Tibial artery (tissue), 4 donors: Measurements from ENCODE around the gene ADCY9.
"Not testable (repeated sequence)": the region's sequence is repeated elsewhere in the genome, so short reads cannot be mapped to it uniquely, and the experiment has no call there.

Experiments used
- DNase-seq, 2 donors: peaks; one replicate each; pipeline ENCODE4 v3.0.0-alpha.2; 2019
- H3K27ac ChIP-seq, 2 donors: fragments of 200-600 bp; sonication (generic) in 1 of 2; 1 replicate in 1 of 2; 2 replicates in 1 of 2; pipeline ENCODE4 v1.5.1; 2018 to 2019; ENCODE audit warnings: mild to moderate bottlenecking in 1 of 2
- H3K27me3 ChIP-seq, 2 donors: fragments of 200-600 bp; sonication (generic) in 1 of 2; one replicate each; pipeline versions ENCODE4 v1.5.1 to v1.6.0; 2016 to 2019
- H3K36me3 ChIP-seq, 3 donors: fragments of 200-600 bp; sonication (generic) in 2 of 3; one replicate each; pipeline ENCODE4 v1.5.1; 2016 to 2019; ENCODE audit warnings: mild to moderate bottlenecking in 2 of 3
- H3K4me1 ChIP-seq, 4 donors: fragments of 200-600 bp; sonication (generic) in 2 of 4; 1 replicate in 3 of 4; 2 replicates in 1 of 4; pipeline ENCODE4 v1.5.1; 2016 to 2019
- H3K4me3 ChIP-seq, 2 donors: fragments of 200-600 bp; sonication (generic) in 1 of 2; 1 replicate in 1 of 2; 2 replicates in 1 of 2; pipeline ENCODE4 v1.5.1; 2018 to 2019; ENCODE audit warnings: mild to moderate bottlenecking in 2 of 2
- H3K9me3 ChIP-seq, 3 donors: fragments of 200-600 bp; sonication (generic) in 1 of 3; one replicate each; pipeline ENCODE4 v1.5.1; 2016 to 2019
- intact Hi-C: fragments of 100-400 bp; cut with DNase I; formaldehyde crosslinking; loops from one replicate; pipeline ENCODE4 v1.15.0; 2023; ENCODE audit warnings: low total_unique reads
- TF ChIP-seq, protein P1 (sequence below), 2 experiments: fragments of 200-600 bp in 1 of 2; fragments of 450-650 bp in 1 of 2; IDR thresholded peaks; one replicate each; pipeline ENCODE4 v1.5.1; 2017 to 2019; ENCODE audit warnings: antibody characterized with exemption in 2 of 2, mild to moderate bottlenecking in 1 of 2, moderate library complexity in 1 of 2

The ADCY9 gene

DNA sequence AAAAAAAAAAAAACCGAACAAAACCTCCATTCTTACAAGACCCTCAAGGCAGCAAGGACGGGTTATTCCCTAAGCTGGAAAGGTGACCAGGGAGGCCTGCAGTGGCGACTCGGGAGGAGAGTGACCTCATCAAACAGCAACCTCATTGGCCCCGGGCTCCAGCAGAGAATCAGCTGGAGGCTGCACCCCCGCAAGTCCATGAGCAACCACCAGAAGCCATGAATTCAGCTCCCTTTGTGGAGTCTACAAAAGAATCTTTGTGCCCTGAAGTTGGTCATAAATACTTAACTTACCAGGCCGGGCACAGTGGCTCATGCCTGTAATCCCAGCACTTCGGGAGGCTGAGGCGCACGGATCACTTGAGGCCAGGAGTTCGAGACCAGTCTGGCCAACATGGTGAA is 154.8 kb downstream of the ADCY9 start:
- peaks cover 9 to 27% (median 17%) of the 10 kb centered on the region in 3 donors for H3K36me3 ChIP-seq
- peak overlapping the region; percentile 63 to 73 for H3K27ac ChIP-seq
- H3K9me3 ChIP-seq, result no peaks in the 10 kb centered on the region
- H3K4me1 ChIP-seq, result peaks cover 0 to 33% (median 9%) of the 10 kb centered on the region in 4 donors
- H3K27me3 ChIP-seq, result no peaks in the 10 kb centered on the region
- TF ChIP-seq, protein P1, sequence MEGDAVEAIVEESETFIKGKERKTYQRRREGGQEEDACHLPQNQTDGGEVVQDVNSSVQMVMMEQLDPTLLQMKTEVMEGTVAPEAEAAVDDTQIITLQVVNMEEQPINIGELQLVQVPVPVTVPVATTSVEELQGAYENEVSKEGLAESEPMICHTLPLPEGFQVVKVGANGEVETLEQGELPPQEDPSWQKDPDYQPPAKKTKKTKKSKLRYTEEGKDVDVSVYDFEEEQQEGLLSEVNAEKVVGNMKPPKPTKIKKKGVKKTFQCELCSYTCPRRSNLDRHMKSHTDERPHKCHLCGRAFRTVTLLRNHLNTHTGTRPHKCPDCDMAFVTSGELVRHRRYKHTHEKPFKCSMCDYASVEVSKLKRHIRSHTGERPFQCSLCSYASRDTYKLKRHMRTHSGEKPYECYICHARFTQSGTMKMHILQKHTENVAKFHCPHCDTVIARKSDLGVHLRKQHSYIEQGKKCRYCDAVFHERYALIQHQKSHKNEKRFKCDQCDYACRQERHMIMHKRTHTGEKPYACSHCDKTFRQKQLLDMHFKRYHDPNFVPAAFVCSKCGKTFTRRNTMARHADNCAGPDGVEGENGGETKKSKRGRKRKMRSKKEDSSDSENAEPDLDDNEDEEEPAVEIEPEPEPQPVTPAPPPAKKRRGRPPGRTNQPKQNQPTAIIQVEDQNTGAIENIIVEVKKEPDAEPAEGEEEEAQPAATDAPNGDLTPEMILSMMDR (IDR thresholded peaks at IDR 0.05), result no peak
- peak overlapping the region; percentile 51 to 57 for H3K4me3 ChIP-seq
- intact Hi-C loops, result no loop called here
- DNase-seq, result no peak

DNA sequence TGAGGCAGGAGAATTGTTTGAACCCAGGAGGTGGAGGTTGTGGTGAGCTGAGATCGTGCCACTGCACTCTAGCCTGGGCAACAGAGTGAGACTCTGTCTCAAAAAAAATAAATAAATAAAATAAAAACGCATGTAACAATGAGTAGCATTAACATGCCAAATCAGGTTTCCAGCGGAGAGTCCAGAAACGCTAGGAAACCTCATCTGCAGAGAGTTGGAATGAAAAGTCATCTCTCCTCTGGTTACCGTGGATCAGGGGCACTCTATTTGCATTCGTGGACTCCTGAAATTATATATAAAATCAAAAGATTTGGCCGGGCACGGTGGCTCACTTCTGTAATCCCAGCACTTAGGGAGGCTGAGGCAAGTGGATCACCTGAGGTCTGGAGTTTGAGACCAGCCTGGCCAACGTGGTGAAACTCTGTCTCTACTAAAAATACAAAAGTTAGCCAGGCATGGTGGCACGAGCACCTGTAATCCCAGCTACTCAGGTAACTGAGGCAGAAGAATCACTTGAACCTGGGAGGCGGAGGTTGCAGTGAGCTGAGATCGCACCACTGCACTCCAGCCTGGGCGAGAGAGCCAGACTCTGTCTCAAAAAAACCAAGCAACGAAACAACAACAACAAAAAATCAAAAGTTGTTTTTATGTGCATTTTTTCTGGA is 156.2 kb downstream of the ADCY9 start:
- peak overlapping the region; percentile 51 to 57 for H3K4me3 ChIP-seq
- DNase-seq, result not testable (repeated sequence)

DNA sequence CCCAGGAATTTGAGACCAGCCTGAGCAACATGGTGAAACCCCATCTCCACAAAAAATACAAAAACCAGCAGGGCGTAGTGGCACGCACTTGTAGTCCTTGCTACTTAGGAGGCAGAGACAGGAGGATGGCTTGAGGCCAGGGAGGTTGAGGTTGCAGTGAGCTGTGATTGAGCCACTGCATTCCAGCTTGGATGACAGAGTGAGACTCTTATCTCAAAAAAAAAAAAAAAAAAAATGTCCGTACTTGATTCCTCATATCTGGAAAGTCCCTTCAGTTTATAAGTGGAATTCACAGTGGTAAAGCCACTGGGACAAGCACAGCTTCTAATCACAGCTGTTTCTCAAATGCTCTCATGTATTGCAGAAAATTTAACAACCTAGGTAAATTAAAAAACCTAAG is 157.1 kb downstream of the ADCY9 start:
- no peak for DNase-seq
- Histone ChIP-seq H3K4me3 (no peak overlapping the region), H3K27ac (peak overlapping the region in 1 of 2 donors; percentile 9), H3K27me3 (no peaks in the 10 kb centered on the region), H3K9me3 (no peaks in the 10 kb centered on the region), H3K36me3 (peaks cover 0 to 4% (median 0%) of the 10 kb centered on the region in 3 donors), H3K4me1 (peaks cover 0 to 28% (median 9%) of the 10 kb centered on the region in 4 donors)
- TF ChIP-seq, protein P1 (IDR thresholded peaks at IDR 0.05), result no peak
- intact Hi-C loops, result no loop called here

More for the DNA sequence above, 156.2 kb downstream of the ADCY9 start:
- Histone ChIP-seq H3K27ac (peak overlapping the region; percentile 63 to 73), H3K36me3 (peaks cover 0 to 13% (median 3%) of the 10 kb centered on the region in 3 donors), H3K4me1 (peaks cover 0 to 33% (median 9%) of the 10 kb centered on the region in 4 donors)
- H3K9me3 ChIP-seq, intact Hi-C loops, H3K27me3 ChIP-seq: not testable (repeated sequence)

GRCh38 chr16:3957344-3957980 is 158.8 kb downstream of the ADCY9 start:
- no peak overlapping the region for H3K4me3 ChIP-seq
- peaks cover 0 to 40% (median 15%) of the 10 kb centered on the region in 4 donors for H3K4me1 ChIP-seq
- no peak overlapping the region for H3K27ac ChIP-seq
- intact Hi-C loops, result no loop called here
- H3K9me3 ChIP-seq, result no peaks in the 10 kb centered on the region
- DNase-seq, result no peak
- TF ChIP-seq, protein P1 (IDR thresholded peaks at IDR 0.05), result no peak
- no peaks in the 10 kb centered on the region for H3K27me3 ChIP-seq
- H3K36me3 ChIP-seq, result no peaks in the 10 kb centered on the region

GRCh38 chr16:3954411-3954921 is 161.8 kb downstream of the ADCY9 start:
- peaks cover 0 to 49% (median 24%) of the 10 kb centered on the region in 4 donors for H3K4me1 ChIP-seq
- TF ChIP-seq, protein P1 (IDR thresholded peaks at IDR 0.05), result no peak
- H3K4me3 ChIP-seq, result no peak overlapping the region
- intact Hi-C loops, result loop anchor here (5.0 kb wide), 1 partner anchor 438 kb away; no protein-coding TSS in a partner anchor
- peak overlapping the region in 1 of 2 donors; percentile 5 for H3K27ac ChIP-seq
- no peaks in the 10 kb centered on the region for H3K27me3 ChIP-seq
- DNase-seq, result no peak
- H3K36me3 ChIP-seq, result no peaks in the 10 kb centered on the region
- no peaks in the 10 kb centered on the region for H3K9me3 ChIP-seq
